Activated naive CD8-positive, alpha-beta T cell (primary cell): ENCODE results near the gene SNAPC2.
"Not testable (repeated sequence)": the region's sequence is repeated elsewhere in the genome, so short reads cannot be mapped to it uniquely, and the experiment has no call there.

Experiments
- H3K27ac Mint-ChIP-seq: one replicate; pipeline ENCODE4 v1.8.0; 2021; ENCODE audit warnings: mixed read lengths
- H3K27me3 Mint-ChIP-seq: one replicate; pipeline ENCODE4 v1.8.0; 2021; ENCODE audit warnings: mixed read lengths
- H3K36me3 Mint-ChIP-seq: one replicate; pipeline ENCODE4 v1.8.0; 2021; ENCODE audit warnings: mixed read lengths
- H3K4me1 Mint-ChIP-seq: one replicate; pipeline ENCODE4 v1.8.0; 2021; ENCODE audit warnings: low read depth, mixed read lengths
- H3K4me3 Mint-ChIP-seq: one replicate; pipeline ENCODE4 v1.8.0; 2021; ENCODE audit warnings: mild to moderate bottlenecking, mixed read lengths
- H3K9me3 Mint-ChIP-seq: one replicate; pipeline ENCODE4 v1.8.0; 2021; ENCODE audit warnings: low read depth, mixed read lengths

SNAPC2 gene

DNA sequence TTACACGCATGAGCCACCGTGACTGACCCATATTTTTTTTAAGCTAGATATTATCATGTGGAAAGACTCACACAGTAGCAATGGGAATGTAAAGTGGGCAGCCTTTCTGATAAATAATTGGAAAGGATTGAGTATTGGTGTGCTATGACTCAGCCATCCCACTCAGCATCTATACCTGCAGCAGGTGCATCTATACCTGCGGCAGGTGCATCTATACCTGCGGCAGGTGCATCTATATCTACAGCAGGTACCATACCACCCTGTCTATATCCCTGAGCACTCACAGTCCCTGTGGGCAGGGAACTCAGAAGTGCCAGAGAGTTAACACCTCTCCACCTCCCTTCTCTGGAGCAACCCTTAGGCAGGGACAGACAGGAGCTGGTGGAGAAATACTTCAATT lies 37.0 kb upstream of the SNAPC2 start:
- Mint-ChIP-seq H3K27ac (no peak overlapping the region), H3K4me1 (no peaks in the 10 kb centered on the region), H3K27me3 (no peaks in the 10 kb centered on the region), H3K36me3 (no peaks in the 10 kb centered on the region), H3K4me3 (no peak overlapping the region), H3K9me3 (no peaks in the 10 kb centered on the region)

DNA sequence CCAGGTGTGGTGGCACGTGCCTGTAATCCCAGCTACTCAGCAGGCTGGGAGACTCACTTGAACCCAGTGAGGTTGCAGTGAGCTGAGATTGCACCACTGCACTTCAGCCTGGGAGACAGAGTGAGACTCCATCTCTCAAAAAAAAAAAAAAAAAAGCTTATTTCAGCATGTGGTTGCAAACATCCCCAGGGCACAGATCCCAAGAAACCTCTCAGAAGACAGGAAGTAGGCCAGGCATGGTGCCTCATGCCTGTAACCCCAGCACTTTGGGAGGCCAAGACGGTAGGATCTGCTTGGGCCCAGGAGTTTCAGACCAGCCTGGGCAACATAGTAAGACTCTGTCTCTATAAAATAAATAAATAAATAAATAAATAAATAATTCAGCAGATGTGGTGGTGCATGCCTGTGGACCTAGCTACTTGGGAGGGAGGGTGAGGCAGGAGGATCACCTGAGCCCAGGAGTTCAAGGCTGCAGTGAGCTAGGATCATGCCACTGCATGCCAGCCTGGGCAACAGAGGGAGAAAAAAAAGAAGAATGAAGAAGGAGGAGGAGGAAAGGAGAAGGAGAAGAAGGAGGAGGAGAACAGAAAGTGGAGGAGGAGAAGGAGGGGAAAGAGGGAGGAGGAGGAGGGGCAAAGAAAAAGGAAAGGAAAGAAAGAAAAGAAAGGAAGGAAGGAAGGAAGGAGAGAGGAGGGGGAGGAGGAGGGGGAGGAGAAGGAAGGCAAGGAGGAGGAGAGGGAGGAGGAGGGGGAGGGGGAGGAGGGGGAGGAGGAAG lies 36.2 kb upstream of the SNAPC2 start:
- H3K27me3 Mint-ChIP-seq, result peaks cover 3% of the 10 kb centered on the region
- no peak overlapping the region for H3K27ac Mint-ChIP-seq
- no peaks in the 10 kb centered on the region for H3K4me1 Mint-ChIP-seq
- H3K4me3 Mint-ChIP-seq, result no peak overlapping the region
- H3K36me3 Mint-ChIP-seq, result no peaks in the 10 kb centered on the region
- H3K9me3 Mint-ChIP-seq, result no peaks in the 10 kb centered on the region

DNA sequence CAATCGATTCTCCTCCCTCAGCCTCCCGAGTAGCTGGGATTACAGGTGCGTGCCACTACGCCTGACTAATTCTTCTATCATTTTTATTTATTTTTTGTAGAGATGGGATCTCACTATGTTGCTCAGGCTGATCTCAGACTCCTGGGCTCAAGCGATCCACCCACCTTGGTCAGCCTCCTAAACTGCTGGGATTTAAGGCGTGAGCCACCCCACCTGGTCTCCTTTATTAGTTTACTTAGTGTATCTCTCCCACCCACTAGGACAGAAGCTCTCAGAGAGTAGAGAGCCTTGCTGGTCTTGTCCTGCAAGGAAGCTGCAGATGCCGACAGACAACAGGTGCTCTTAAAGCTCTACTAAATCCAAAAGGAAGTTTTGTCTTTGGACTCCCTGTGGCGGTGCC lies 34.3 kb upstream of the SNAPC2 start:
- Mint-ChIP-seq H3K27ac (no peak overlapping the region), H3K4me1 (no peaks in the 10 kb centered on the region), H3K36me3 (no peaks in the 10 kb centered on the region), H3K27me3 (peaks cover 3% of the 10 kb centered on the region), H3K9me3 (no peaks in the 10 kb centered on the region), H3K4me3 (no peak overlapping the region)

DNA sequence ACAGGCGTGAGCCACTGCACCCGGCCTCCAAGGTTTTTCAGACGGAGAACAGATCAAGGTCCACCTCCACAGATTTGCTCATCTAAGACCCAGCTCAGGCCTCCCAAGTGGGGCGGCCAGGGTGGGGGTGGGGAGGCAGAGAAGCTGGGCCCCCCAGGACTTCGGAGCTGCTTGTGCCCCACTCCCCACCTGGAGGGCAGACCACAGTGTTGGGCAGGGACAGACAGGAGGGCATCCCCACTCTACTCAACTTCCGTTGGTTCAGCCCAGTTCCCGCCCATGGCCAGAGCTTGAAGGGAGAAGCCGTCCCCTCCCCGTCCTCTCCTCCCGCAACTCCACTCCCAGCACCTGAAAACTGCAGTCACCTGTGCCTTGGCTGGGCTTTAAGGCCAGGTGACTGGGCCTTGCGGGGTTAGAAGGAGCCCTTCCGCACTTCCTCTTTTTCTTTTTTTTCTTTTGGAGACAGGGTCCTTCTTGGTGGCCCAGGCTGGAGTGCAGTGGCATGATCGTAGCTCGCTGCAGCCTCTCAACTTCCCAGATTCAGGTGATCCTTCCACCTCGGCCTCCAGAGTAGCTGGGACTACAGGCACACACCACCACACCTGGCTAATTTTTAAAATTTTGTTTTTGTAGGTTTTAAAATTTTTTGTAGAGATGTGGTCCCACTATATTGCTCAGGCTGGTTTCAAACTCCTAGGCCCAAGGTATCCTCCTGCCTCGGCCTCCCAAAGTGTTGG lies 32.6 kb upstream of the SNAPC2 start:
- peaks cover 3% of the 10 kb centered on the region for H3K27me3 Mint-ChIP-seq
- no peak overlapping the region for H3K27ac Mint-ChIP-seq
- no peaks in the 10 kb centered on the region for H3K4me1 Mint-ChIP-seq
- no peaks in the 10 kb centered on the region for H3K36me3 Mint-ChIP-seq
- H3K4me3 Mint-ChIP-seq, result no peak overlapping the region
- no peaks in the 10 kb centered on the region for H3K9me3 Mint-ChIP-seq

DNA sequence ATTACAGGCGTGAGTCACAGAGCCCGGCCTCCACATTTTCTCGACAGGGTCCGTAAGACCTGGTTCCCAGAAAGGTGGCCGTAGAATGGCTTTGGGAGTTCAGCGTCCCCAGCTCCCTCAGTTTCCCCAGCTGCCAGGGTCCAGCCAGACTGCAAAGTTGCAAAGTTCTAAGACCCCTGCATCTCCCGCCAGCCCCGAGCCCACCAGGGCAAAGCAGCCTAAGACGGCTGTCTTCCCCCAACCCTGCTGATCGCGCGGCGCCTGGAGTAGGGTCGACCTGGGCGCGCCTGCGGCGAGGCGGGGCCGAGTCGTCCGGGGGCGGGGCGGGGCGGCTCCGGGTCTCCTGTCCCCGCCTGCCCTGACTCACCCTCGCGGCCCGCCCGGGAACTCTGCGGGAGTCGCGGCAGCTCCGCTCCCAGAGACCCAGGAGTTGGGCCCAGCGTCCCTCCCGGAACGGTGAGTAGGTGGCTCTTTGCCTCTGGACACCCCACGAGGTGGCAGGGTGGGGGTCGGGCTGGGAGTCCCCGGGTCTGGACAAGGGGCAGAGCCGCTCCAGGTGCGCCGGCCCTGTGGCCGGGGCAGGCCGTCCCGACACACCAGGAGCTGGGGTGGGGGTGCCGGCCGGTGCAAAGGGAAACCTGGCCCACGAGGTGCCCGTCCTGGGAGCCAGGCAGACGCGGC lies 31.9 kb upstream of the SNAPC2 start, which contains the start of gene LRRC8E:
TSS of gene LRRC8E (plus strand) at position 366 of the 681 bp plus-strand sequence. CDS start 7,094 bp downstream, outside the sequence.
- H3K36me3 Mint-ChIP-seq, result no peaks in the 10 kb centered on the region
- no peaks in the 10 kb centered on the region for H3K4me1 Mint-ChIP-seq
- H3K4me3 Mint-ChIP-seq, result no peak within 1 kb of the TSS
- peaks cover 3% of the 10 kb centered on the region for H3K27me3 Mint-ChIP-seq
- H3K9me3 Mint-ChIP-seq, result no peaks in the 10 kb centered on the region
- H3K27ac Mint-ChIP-seq, result no peak within 1 kb of the TSS

DNA sequence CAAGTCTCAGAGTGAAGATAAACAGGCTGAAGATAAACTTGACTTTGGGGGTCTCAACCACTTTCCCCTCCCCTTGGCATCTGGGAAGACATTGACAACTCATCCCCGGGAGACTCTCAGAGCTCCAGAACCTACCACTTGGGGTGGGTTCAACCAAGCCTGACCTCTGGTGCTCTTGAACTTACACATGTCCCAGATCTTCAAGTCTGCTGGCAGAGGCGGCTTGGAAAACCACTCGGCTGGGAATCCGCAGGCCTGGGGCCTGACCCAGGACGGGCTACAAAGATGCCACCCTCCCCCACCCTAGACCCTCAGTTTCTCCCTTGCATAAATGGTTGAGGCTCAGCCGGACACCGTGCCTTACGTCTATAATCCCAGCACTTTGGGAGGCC lies 31.3 kb upstream of the SNAPC2 start:
- no peaks in the 10 kb centered on the region for H3K36me3 Mint-ChIP-seq
- H3K9me3 Mint-ChIP-seq, result no peaks in the 10 kb centered on the region
- H3K4me1 Mint-ChIP-seq, result no peaks in the 10 kb centered on the region
- no peak overlapping the region for H3K27ac Mint-ChIP-seq
- H3K27me3 Mint-ChIP-seq, result peaks cover 3% of the 10 kb centered on the region
- H3K4me3 Mint-ChIP-seq, result no peak overlapping the region

DNA sequence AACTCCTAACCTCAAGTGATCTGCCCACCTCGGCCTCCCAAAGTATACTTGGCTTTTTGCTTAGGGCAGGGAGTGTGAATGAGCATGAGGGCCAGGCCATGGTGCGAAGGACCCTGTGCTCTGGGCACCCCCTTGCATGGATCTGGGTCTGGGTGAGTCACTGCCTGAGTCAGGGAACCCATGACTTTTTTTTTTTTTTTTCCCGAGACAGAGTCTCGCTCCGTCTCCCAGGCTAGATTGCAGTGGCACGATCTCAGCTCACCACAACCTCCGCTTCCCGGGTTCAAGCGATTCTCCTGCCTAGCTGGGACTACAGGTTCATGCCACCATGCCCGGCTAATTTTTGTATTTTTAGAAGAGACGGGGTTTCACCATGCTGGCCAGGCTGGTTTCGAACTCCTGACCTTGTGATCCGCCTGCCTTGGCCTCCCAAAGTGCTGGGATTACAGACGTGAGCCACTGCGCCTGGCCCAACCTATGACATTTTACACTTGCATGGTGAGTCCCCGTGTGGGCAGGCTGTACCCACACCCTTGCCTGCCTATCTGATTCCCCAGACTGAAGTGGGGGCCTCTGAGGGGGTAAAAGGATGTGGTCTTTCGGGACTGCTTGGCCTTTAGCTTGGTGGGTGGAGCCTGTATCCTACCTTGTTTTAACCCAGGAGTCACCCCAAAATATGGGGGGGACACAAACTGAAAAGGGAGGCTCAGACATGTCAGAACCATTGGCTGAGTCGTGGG lies 26.6 kb upstream of the SNAPC2 start:
- H3K4me3 Mint-ChIP-seq, H3K36me3 Mint-ChIP-seq, H3K27ac Mint-ChIP-seq, H3K27me3 Mint-ChIP-seq, H3K9me3 Mint-ChIP-seq, H3K4me1 Mint-ChIP-seq: not testable (repeated sequence)

DNA sequence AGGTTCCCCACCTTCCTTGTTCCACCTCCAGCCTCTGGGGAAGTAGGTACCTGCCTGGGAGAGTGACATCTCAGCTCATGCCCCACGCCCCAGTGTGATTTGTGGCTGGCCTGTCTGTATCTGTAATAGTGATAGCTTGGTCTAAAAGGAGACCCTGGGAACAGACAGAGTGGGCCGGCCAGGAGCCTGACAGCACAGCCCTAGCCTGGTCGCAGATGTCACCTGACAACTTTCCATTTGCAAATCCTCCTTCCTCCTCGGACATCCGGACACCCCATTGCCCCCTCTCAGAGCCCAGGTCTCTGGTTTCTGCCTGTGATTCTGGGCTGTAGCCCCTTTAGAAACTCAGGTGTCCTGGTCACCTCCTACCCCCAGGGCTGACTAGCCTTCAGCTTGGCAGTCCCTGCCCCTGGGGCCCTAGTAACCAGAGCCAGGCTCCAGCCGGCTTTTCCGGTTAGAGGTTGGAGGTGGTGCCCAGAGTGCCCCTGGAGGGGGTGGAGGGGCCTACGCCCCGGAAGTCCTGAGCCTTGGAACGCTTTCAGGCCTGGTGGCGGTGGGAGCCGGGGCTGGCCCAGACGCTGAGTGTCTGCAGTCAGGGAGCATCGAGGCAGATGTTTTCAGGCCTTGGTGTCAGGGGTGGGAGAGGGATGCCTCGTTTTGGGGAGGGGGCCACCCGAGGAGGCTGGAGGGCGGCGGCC lies 25.4 kb upstream of the SNAPC2 start:
- Mint-ChIP-seq H3K4me3 (no peak overlapping the region), H3K9me3 (no peaks in the 10 kb centered on the region), H3K27ac (no peak overlapping the region)

DNA sequence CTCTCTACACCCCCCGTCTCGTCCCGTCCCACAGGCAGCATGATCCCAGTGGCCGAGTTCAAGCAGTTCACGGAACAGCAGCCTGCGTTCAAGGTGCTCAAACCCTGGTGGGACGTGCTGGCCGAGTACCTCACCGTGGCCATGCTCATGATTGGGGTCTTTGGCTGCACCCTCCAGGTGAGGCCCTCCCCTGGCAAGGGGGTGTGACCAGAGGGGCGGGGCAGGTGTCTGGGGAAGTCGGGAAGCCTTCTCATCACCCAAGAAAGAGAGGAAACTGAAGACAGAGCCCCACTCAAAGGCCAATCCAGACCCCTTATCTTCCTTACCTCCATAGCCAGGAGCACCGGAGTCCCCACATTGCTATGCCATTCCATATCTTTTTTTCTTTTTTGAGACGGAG lies 24.6 kb upstream of the SNAPC2 start:
- H3K27me3 Mint-ChIP-seq, result peaks cover 3% of the 10 kb centered on the region
- H3K27ac Mint-ChIP-seq, result no peak overlapping the region
- H3K4me3 Mint-ChIP-seq, result no peak overlapping the region
- H3K36me3 Mint-ChIP-seq, result no peaks in the 10 kb centered on the region
- no peaks in the 10 kb centered on the region for H3K9me3 Mint-ChIP-seq
- no peaks in the 10 kb centered on the region for H3K4me1 Mint-ChIP-seq

More for the DNA sequence above, 25.4 kb upstream of the SNAPC2 start:
- Mint-ChIP-seq H3K36me3 (no peaks in the 10 kb centered on the region), H3K27me3 (peaks cover 3% of the 10 kb centered on the region), H3K4me1 (no peaks in the 10 kb centered on the region)

DNA sequence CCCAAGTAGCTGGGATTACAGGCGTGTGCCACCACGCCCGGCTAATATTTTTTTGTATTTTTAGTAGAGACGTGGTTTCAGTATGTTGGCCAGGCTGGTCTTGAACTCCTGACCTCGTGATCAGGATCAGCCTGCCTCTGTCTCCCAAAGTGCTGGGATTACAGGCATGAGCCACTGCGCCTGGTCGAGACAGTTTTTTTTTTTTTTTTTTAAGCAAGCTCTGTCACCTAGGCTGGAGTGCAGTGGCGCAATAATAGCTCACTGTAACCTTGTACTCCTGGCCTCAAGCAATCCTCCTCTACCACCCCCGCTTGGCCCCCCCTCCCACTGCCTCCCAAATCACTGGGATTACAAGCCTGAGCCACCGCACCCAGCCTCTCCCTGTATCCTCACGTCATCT lies 22.8 kb upstream of the SNAPC2 start:
- Mint-ChIP-seq H3K4me1 (no peaks in the 10 kb centered on the region), H3K27ac (no peak overlapping the region), H3K4me3 (no peak overlapping the region), H3K27me3 (peaks cover 3% of the 10 kb centered on the region), H3K36me3 (no peaks in the 10 kb centered on the region), H3K9me3 (no peaks in the 10 kb centered on the region)

DNA sequence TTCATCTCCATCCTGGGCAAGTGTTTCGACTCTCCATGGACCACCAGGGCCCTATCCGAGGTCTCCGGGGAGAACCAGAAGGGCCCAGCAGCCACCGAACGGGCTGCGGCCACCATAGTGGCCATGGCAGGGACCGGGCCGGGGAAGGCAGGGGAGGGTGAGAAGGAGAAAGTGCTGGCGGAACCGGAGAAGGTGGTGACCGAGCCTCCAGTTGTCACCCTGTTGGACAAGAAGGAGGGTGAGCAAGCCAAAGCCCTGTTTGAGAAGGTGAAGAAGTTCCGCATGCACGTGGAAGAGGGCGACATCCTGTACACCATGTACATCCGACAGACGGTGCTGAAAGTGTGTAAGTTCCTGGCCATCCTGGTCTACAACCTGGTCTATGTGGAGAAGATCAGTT lies 21.2 kb upstream of the SNAPC2 start:
- no peaks in the 10 kb centered on the region for H3K36me3 Mint-ChIP-seq
- H3K9me3 Mint-ChIP-seq, result no peaks in the 10 kb centered on the region
- peaks cover 8% of the 10 kb centered on the region for H3K4me1 Mint-ChIP-seq
- H3K4me3 Mint-ChIP-seq, result no peak overlapping the region
- peaks cover 3% of the 10 kb centered on the region for H3K27me3 Mint-ChIP-seq
- no peak overlapping the region for H3K27ac Mint-ChIP-seq

DNA sequence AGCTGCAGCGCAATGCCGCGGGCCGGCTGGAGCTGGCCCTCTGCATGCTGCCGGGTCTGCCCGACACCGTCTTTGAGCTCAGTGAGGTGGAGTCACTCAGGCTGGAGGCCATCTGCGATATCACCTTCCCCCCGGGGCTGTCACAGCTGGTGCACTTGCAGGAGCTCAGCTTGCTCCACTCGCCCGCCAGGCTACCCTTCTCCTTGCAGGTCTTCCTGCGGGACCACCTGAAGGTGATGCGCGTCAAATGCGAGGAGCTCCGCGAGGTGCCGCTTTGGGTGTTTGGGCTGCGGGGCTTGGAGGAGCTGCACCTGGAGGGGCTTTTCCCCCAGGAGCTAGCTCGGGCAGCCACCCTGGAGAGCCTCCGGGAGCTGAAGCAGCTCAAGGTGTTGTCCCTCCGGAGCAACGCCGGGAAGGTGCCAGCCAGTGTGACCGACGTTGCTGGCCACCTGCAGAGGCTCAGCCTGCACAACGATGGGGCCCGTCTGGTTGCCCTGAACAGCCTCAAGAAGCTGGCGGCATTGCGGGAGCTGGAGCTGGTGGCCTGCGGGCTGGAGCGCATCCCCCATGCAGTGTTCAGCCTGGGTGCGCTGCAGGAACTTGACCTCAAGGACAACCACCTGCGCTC lies 20.3 kb upstream of the SNAPC2 start:
- Mint-ChIP-seq H3K4me3 (no peak overlapping the region), H3K27me3 (no peaks in the 10 kb centered on the region), H3K36me3 (no peaks in the 10 kb centered on the region), H3K27ac (no peak overlapping the region), H3K4me1 (peaks cover 12% of the 10 kb centered on the region), H3K9me3 (no peaks in the 10 kb centered on the region)

DNA sequence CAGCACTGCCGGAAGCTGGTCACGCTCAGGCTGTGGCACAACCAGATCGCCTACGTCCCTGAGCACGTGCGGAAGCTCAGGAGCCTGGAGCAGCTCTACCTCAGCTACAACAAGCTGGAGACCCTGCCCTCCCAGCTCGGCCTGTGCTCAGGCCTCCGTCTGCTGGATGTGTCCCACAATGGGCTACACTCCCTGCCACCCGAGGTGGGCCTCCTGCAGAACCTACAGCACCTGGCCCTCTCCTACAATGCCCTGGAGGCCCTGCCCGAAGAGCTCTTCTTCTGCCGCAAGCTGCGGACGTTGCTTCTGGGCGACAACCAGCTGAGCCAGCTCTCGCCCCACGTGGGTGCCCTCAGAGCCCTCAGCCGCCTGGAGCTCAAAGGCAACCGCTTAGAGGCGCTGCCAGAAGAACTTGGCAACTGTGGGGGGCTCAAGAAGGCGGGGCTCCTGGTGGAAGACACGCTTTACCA lies 19.7 kb upstream of the SNAPC2 start:
- no peak overlapping the region for H3K4me3 Mint-ChIP-seq
- H3K36me3 Mint-ChIP-seq, result no peaks in the 10 kb centered on the region
- peaks cover 16% of the 10 kb centered on the region for H3K4me1 Mint-ChIP-seq
- H3K27ac Mint-ChIP-seq, result no peak overlapping the region
- no peaks in the 10 kb centered on the region for H3K9me3 Mint-ChIP-seq
- no peaks in the 10 kb centered on the region for H3K27me3 Mint-ChIP-seq

DNA sequence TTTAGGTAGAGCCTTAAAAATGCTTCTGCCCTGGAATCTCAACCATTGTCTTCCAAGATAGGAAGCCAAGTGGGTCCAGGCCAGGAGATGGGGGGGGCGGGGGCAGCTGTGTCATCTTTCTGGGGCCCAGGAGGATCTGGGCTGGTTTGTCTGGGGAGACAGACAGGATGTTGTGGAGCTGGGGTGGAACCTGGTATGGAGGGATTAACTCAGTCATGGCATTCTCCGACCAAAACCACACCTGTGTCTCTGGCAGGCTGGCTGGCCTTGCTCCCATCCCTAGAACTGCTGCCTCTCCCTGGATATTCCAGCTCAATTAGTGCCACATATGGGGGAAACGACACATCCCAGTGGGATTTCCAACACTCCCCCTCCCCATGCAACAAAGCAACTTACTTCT lies 19.2 kb upstream of the SNAPC2 start:
- Mint-ChIP-seq H3K27me3 (no peaks in the 10 kb centered on the region), H3K27ac (no peak overlapping the region), H3K9me3 (no peaks in the 10 kb centered on the region), H3K4me3 (no peak overlapping the region), H3K36me3 (peaks cover 2% of the 10 kb centered on the region), H3K4me1 (peaks cover 20% of the 10 kb centered on the region)
